Amygdala (tissue), 56 donors: ENCODE data around the gene OR2L5.

ENCODE experiments used
- DNase-seq, 56 donors: peaks; one replicate each; lab custom pipeline; 2025; lab: John Stamatoyannopoulos, UW

OR2L5 gene, protein sequence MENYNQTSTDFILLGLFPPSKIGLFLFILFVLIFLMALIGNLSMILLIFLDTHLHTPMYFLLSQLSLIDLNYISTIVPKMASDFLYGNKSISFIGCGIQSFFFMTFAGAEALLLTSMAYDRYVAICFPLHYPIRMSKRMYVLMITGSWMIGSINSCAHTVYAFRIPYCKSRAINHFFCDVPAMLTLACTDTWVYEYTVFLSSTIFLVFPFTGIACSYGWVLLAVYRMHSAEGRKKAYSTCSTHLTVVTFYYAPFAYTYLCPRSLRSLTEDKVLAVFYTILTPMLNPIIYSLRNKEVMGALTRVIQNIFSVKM

DNA sequence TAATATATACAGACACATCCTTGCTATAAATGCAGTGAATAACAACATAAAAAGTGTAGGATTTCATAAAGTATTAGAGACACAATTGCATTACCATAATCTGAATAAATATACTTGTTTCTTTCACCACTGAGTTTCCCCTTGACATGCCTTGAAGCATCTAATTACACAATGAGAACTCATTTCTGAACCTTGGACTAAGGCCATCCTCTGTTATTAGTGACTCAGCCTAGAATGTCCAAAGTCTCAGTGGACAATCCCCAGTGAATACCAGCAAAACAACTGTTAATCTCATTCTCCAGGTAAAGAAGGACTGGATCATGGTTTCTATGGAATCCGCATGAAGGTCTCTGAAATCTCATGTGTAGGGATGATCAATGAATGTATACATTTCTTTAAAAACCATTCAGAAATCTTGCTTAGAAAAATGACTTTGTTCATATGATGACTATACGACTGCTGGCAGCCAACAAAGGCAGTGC is at the start of gene OR2L5:
Gene OR2L5 (plus strand): TSS at position 432 of the 482 bp plus-strand sequence. CDS start 8,288 bp downstream, outside the sequence.
- no peak for DNase-seq

DNA sequence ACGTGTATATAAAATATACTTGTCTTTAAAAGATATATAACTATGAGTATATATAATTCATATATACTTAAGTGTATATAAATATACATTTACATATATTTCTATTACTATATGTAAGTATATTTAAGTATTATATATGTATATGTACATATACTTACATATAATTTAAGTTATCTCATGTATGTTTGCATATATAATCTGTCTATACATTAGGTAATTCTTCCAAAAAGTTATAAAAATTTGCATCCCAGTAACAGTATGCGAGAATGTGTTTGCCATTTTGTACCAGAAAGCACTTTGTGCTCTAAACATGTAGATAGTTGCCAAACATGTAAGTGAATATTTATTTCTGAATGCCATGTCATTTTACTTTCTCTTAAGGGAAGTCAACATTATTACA is 48.5 kb upstream of the OR2L5 start, which contains the start of gene OR2AK2:
Gene OR2AK2 (plus strand): TSS at position 301 of the 400 bp plus-strand sequence. CDS start 144 bp downstream, outside the sequence.
- no peak for DNase-seq

DNA sequence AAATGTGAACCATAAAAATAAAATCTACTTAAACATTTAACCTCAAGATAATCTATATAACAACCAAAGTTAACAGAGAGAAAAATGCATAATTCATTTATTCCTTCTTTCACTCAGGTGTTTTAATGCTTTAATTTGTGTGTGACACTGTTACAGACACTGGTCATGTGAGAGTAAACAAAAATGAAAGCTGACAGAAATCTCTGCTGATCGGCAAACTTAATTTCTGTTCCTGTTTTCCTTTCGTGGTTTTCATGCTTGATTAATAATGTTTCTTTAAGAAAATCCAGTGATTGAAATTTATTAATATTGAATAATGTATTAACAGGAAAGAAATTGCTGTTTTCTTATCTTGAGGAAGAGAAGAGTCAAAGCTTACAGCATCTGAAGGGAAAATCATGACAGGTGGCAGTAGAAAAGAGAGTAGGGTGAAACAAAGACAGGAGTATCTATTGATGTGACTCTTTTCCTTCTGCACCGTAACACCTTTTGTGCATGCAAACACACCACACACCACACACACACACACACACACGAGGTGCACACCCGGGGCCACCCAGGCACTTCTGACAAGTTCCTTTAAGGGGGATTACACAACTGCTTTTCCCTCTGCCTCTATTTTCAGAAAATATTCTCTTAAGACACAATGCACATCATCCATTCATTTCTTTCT is 46.8 kb upstream of the OR2L5 start:
- DNase-seq = no peak

DNA sequence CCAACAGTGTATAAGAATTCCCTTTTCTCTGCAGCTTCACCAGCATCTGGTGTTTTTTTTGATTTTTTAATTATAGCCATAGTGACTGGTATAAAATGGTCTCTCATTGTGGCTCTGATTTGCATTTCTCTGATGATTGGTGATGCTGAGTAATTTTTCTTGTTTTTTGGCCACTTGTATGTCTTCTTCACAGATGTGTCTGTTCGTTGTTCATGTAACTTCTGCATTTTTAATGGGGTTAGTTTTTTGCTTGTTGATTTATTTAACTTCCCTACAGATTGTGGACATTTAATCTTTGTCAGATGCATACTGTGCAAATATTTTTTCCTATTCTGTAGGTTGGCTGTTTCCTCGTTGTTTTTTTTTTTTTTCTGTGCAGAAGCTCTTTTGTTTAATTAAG is 20.5 kb upstream of the OR2L5 start:
- no peak for DNase-seq

DNA sequence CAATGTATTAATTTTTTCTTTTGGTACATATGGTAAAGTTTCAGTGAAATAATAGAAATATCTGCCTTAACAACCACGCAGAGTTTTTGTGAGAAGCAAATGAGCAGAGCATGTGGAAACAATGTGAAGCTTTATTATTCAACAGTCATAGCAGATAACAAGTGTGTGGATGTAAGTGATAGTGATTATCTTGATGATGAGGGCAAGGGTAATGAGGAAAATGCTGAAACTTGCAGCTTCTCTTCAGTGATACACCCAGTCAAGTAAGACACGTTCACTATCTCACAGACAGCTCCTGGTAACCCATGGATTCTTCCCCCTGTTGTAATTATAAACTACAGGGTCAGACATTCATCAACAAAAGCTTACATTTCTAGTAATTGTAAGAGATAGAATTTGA is 14.6 kb upstream of the OR2L5 start:
- DNase-seq = no peak

DNA sequence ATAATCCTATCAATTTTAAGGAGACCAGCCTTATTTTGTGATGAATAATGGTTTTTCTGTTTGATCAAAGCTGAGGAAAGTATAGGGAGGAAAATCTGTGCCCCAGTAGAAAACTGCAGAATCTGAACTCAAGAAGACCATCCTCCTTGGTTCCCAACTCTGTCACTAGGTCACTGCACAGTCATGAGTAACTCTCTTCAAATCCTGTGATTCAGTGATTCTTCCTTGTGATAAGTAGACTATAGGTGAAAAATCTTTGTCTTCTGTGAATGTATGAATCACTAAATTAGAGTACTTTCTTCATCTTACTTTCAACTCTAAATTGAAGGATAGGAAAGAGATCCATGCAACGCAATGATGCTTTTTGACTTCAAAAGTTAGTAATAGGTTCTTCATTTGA is 13.3 kb upstream of the OR2L5 start:
- no peak for DNase-seq

DNA sequence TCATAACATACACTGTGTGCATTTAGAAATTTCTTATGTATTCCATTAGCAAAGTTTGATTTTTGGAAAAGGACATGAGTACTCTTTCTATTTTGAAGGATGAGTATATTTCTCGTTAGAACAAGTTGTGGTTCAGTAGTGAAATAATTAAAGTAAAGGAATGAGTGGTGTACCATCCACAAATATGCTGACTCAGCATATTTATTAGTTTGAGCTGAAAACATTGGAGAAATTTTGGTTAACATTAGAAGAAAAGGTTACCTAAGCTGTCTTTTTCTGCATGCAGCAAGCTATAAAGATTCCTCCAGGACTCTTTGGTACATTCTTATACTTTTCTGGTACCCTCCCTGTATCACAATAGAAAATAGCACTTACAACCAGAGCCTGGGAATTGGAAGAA is 5.7 kb upstream of the OR2L5 start:
- no peak for DNase-seq

DNA sequence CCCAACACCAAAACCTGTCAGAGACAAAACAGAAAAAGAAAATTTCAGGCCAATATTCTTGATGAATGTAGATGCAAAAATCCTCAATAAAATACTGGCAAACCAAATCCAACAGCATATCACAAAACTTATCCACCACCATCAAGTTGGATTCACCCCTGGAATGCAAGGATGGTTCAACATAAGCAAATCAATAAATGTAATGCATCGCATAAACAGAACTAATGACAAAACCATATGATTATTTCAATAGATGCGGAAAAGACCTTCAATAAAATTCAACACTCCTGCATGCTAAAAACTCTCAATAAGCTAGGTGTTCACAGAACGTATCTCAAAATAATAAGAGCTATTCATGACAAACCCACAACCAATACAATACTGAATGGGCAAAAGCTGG is 3.8 kb upstream of the OR2L5 start:
- DNase-seq = no peak

DNA sequence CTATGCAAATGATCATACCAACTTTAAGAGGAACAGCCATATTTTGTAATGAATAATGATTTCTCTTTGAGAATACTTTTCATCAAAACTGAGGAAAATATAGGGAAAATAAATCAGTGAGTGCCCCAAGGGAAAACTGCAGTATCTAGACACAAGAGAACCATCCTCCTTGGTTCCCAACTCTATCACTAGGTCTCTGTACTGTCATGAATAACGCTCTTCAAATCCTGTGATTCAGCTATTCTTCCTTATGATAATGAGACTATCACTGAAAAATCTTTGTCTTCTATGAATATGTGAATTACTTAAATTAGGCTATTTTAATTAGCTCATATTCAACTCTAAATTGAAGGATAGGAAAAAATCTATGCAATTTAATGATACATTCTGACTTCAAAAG is 2.3 kb downstream of the OR2L5 start:
- DNase-seq = no peak

DNA sequence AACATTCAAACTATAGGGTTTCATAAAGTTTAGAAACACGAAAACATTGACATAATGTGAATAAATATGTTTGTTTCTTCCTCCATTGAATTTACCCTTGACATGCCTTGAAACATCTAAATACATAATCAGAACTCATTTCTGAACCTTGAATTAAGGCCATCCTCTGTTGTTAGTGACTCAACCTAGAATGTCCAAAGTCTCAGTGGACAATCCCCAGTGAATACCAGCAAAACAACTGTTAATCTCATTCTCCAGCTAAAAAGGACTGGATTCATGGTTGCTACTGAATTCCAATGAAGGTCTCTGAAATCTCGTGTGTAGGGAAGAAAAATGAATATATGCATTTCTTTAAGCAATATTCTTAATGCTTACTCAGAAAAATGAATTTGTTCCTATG is 16.3 kb downstream of the OR2L5 start, which contains the start of gene OR2L2:
Gene OR2L2 (plus strand): TSS at position 301 of the 400 bp plus-strand sequence. CDS start 8,198 bp downstream, outside the sequence.
- no peak for DNase-seq

DNA sequence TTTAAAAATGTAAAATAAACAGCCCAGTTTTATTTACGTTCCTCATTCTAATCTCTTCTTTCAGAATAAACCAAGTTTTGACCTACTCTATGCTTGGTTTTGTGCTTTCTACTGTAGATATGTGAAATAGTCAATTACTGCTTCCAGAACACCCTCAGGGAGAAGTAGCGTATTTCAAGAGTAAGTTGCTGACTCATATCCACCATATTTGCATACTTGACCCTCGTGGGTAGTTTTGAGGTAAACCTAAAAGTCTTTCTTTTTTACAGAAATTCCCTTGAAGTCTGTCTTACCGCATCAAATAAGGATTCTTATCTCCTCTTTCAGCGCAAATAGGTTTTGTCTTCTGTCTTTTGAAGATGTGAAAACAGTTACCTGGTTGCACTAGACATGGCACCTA is 31.7 kb downstream of the OR2L5 start:
- DNase-seq = no peak

DNA sequence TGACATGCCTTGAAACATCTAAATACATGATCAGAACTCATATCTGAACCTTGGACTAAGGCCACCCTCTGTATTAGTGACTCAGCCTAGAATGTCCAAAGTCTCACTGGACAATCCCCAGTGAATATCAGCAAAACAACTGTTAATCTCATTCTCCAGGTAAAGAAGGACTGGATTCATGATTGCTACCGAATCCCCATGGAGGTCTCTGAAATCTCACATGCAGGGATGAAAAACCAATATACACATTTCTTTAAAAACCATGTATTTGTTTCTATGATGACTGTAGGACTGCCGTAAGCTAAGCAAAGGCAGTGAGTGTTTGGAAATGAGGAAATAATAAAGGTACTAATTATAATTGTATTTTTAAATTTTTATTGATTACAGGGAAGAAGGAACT is 33.1 kb downstream of the OR2L5 start, which contains the start of gene OR2L3:
Gene OR2L3 (plus strand): TSS at position 301 of the 400 bp plus-strand sequence. CDS start 13,846 bp downstream, outside the sequence.
- no peak for DNase-seq

DNA sequence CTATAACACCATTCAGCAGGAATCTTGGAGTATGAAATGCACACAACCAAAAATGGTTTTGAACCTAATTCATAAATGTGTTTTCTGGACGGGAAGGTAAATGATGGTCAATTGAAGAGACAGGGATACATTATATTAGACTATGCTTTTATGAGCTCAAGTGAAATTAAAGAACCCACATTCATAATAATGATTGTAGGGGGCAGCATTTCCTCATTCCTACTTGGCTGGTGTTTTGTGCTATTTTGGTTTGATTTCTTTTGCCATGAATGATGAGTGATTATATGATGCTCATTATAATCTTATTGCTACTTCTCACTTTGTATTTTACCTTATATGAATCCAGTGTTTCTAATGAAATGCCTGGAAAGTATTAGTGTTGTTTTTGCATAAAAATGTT is 33.5 kb downstream of the OR2L5 start:
- DNase-seq = no peak

DNA sequence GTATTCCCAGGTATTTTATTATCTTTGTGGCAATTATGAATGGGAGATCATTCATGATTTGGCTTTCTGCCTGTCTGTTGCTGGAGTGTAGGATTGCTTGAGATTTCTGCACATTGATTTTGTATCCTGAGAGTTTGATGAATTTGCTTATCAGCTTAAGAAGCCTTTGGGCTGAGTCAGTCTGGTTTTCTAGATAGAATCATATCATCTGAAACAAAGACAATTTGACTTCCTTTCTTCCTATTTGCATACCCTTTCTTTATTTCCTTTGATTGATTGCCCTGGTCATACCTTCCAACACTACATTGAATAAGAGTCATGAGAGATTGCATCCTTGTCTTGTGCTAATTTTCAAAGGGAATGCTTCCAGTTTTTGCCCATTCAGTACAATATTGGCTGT is 41.2 kb downstream of the OR2L5 start:
- no peak for DNase-seq

DNA sequence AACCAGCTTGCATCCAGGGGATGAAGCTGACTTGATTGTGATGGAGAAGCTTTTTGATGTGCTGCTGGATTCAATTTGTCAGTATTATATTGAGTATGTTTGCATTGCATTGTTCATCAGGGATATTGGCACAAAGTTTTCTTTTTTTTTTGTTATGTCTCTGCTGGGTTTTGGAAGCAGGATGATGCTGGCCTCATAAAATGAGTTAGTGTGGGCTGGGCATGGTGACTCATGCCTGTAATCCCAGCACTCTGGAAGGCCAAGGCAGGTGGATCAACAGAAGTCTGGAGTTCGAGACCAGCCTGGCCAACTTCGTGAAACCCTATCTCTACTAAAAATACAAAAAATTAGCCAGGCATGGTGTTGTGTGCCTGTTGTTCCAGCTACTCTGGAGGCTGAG is 41.8 kb downstream of the OR2L5 start:
- DNase-seq = no peak

DNA sequence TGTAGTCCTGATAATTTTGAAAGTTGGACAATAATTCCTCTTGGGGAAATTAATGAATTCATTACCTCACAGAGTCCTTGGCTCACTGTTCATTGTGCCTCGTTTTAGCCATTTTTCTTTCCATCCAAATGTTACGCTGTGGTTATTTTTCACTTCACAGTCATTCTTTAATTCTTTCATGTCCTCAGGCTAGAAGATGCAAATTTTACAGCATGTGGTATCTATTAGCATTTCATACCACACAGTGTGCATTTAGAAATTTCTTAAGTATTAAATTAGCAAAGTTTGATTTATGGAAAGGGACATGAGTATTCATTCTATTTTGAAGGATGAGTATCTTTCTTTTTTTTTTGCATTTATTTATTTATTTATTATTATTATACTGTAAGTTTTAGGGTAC is 51.6 kb downstream of the OR2L5 start:
- DNase-seq = no peak

DNA sequence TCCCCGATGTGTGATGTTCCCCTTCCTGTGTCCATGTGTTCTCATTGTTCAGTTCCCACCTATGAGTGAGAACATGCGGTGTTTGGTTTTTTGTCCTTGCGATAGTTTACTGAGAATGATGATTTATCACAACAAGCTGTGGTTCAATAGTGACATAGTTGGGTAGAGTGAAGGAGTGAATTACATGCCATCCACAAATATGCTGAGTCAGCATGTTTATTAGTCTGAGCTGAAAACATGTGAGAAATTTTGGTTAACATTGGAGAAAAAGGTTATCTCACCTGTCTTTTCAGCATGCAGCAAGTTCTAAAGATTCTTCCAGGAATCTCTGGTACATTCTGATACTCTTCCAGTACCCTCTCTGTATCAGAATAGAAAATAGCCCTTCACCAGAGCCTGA is 52.1 kb downstream of the OR2L5 start:
- DNase-seq = no peak
